Measurements from ENCODE around the gene PCDHB1. TPM values are rescaled to one million over a fixed set of nuclear protein-coding genes. Genes with fewer than 3 reads are reported as not detected.

The PCDHB1 gene
- total RNA-seq, 1 experiment from 2014 or later, result 0.07 TPM

DNA sequence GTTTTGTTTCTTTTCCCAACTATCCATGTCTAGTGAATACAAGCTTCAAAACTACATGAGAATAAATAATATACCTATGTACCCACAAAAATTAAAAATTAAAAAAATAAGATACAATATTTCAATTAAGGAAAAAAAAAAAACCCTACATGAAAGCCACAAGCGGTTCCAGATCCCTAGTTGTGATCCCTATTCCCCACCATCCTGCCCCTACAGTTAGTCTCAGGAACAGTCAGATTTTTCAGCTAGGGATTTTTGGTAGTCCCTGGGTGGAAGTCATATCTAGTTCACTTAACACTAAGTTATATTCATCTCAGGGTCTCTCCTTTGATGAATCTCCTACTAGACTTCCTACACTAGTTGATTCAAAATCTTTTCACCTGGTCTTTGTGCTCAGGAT, 18.5 kb upstream of the PCDHB1 start:
- Histone ChIP-seq H3K27me3 (ENCODE audit: insufficient read depth, low read length) (no peaks in the 10 kb centered on the region; the same call in 1 of the 2 replicates), H3K9me3 (ENCODE audit: control insufficient read depth, low read depth, low read length) (no peaks in the 10 kb centered on the region), H3K23me2 (ENCODE audit: insufficient read length, low read depth, low read length, poor library complexity, severe bottlenecking) (no peaks in the 10 kb centered on the region), H2AFZ (ENCODE audit: low read length) (no peak overlapping the region), H4K8ac (replicated peaks; ENCODE audit: insufficient read length, low read depth, low read length) (no peak overlapping the region), H3K23ac (ENCODE audit: insufficient read length, low read depth, low read length) (no peak overlapping the region), H2AK5ac (ENCODE audit: insufficient read length, low read length) (no peak overlapping the region), H3K4me1 (ENCODE audit: insufficient read depth, low read length) (no peaks in the 10 kb centered on the region), H2BK5ac (ENCODE audit: insufficient read length, low read length) (no peak overlapping the region), H4K91ac (ENCODE audit: insufficient read length, low read depth, low read length) (no peak overlapping the region), H2BK20ac (ENCODE audit: low read depth, low read length, poor library complexity, severe bottlenecking) (no peak overlapping the region), H3K79me1 (ENCODE audit: insufficient read depth, low read depth, low read length, poor library complexity, severe bottlenecking) (no peaks in the 10 kb centered on the region), H4K20me1 (ENCODE audit: control insufficient read depth, insufficient read depth, insufficient read length) (no peaks in the 10 kb centered on the region), H3K4me2 (ENCODE audit: insufficient read depth, insufficient read length, low read length) (no peak overlapping the region), H3K79me2 (ENCODE audit: insufficient read depth, low read length) (no peaks in the 10 kb centered on the region), H2BK12ac (ENCODE audit: insufficient read length, low read depth, low read length) (no peak overlapping the region), H2BK120ac (ENCODE audit: low read depth, low read length, poor library complexity, severe bottlenecking) (no peak overlapping the region), H4K5ac (ENCODE audit: insufficient read length, low read depth, low read length) (no peak overlapping the region), H3K27ac (ENCODE audit: insufficient read length, low read depth, low read length) (no peak overlapping the region), H3T11ph (ENCODE audit: low read length) (no peak overlapping the region), H3K18ac (ENCODE audit: insufficient read length, low read depth, low read length) (no peak overlapping the region), H2BK15ac (ENCODE audit: low read depth, low read length) (no peak overlapping the region), H3K56ac (ENCODE audit: insufficient read length, low read depth, low read length) (no peak overlapping the region), H3K4ac (ENCODE audit: low read depth, low read length) (no peak overlapping the region), H3K9ac (ENCODE audit: extremely low read depth, insufficient read length, low read length) (no peak overlapping the region), H3K14ac (ENCODE audit: insufficient read depth, low read length) (no peak overlapping the region)
- H3K27ac Mint-ChIP-seq, result no peak overlapping the region
- no peaks in the 10 kb centered on the region for H3K9me3 Mint-ChIP-seq
- no peak for DNase-seq
- no CpG with 5 or more reads among the region's 1 CpG for WGBS (ENCODE audit: extremely low coverage, insufficient read length, low lambda C conversion rate)
- peaks cover under 1% of the 10 kb centered on the region in 2 experiments; a peak in 3 of 4 replicates for H3K4me1 Mint-ChIP-seq
- H3K4me3 Mint-ChIP-seq, result no peak overlapping the region
- TF ChIP-seq, protein P1, sequence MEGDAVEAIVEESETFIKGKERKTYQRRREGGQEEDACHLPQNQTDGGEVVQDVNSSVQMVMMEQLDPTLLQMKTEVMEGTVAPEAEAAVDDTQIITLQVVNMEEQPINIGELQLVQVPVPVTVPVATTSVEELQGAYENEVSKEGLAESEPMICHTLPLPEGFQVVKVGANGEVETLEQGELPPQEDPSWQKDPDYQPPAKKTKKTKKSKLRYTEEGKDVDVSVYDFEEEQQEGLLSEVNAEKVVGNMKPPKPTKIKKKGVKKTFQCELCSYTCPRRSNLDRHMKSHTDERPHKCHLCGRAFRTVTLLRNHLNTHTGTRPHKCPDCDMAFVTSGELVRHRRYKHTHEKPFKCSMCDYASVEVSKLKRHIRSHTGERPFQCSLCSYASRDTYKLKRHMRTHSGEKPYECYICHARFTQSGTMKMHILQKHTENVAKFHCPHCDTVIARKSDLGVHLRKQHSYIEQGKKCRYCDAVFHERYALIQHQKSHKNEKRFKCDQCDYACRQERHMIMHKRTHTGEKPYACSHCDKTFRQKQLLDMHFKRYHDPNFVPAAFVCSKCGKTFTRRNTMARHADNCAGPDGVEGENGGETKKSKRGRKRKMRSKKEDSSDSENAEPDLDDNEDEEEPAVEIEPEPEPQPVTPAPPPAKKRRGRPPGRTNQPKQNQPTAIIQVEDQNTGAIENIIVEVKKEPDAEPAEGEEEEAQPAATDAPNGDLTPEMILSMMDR (conservative IDR thresholded peaks at IDR 0.05), result peak; percentile 57
- no peaks in the 10 kb centered on the region for H3K36me3 Mint-ChIP-seq (ENCODE audit: insufficient read depth in 1 of 3, low read depth in 3 of 3)
- no peaks in the 10 kb centered on the region for H3K27me3 Mint-ChIP-seq (ENCODE audit: low read depth)
